Measurements from ENCODE around the gene GSTT2.

Gene GSTT2

DNA sequence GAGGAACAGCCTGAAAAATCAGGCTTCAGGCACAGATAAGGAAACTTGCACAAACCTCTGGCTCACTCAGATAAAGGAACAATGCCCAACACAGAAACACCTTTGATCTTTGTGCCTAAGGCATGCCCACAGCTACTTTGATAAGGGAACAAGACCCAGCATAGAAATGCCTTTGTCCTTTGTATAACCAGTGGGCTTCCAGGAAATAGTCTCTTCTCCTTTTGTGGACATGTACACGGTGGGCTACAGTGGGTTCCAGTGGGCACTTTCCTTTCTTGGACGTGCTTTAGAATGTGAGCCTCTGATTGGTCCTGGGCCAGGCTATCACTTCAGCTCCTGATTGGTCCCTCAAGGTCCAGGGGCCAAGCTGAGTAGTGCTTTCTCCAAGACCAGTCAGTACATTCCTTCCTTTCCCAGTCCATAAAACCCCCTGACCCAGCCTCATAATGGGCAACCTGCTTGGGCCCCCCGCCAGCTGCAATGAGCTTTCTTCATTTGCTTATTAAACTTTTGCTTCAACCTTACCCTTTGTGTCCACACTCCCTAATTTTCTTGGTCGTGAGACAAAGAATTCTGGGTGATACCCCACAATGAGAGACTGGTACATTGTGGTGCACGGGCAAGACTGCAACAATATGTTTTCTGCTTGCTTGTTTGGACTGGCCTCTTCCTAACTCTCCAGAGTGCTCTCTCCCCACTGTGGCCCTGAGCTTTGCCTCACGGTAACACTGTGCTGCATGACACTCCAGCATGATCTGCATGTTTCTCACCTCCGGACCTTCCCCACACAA lies 29.5 kb downstream of the GSTT2 start:
- DNase-seq: no peak

DNA sequence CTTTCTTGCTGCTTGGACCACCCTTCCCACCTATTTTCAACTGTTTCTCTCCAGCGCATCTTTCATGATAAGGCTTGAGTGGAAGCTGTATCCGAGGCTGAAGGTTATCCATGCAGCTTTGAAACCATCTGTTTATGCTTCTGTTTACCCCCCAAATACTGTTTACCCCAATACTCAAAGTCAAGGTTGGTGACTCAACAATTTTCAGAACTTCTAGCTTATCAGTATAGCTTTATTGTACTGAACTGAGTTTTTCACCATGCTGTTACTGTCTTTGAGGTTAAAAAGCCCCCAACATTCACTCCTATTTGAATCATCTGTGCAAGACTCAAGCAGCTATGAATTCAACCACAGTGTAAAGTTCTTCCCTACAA lies 30.1 kb downstream of the GSTT2 start:
- no peak for DNase-seq

DNA sequence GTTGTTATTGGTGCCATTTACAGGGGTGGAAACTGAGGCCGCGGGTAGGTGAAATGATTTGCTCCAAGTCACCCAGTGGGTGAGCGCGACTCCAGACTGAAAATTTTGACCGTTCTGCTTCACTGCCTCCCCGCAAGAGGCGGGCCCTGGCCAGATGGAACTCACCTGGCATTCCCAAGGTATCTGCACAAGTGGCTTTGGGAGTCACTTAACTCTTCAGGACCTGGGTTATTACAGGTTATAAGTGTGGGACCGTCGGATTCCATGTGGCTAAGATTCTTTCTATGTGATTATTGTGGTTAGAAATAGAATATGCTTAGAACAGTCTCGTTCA lies 31.8 kb downstream of the GSTT2 start:
- no peak for DNase-seq

DNA sequence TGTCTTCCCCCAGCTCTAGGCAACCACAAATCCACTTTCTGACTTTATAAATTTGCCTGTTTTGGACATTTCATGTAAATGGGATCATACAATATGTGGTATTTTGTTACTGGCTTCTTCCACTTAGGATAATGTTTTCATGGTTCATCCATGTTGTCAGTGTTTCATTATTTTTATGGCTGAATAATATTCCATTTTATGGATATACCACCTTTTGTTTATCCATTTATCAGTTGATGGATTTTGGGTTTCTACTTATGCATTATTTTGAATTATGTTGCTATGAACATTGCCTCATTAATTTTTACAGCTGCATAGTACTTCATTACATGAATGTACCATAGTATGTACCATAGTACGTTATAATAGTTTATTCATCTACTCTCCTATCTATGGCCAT lies 36.2 kb downstream of the GSTT2 start:
- no peak for DNase-seq

DNA sequence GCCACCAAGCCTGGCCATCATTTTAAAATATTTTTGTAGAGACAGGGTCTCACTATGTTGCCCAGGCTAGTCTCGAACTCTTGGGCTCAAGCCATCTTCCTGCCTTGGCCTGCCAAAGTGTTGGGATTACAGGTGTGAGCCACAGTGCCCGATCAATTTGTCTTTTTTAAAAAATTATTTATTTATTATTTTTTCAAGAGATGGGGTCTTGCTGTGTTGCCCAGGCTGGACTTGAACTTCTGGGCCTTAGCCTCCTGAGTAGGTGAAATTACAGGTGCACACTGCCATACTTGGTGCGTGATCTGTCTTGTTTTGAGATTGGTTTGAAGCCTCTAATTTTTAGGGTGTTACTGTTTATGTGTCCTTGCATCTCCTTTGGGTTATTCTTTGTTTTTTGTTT lies 41.4 kb downstream of the GSTT2 start:
- DNase-seq: no peak

DNA sequence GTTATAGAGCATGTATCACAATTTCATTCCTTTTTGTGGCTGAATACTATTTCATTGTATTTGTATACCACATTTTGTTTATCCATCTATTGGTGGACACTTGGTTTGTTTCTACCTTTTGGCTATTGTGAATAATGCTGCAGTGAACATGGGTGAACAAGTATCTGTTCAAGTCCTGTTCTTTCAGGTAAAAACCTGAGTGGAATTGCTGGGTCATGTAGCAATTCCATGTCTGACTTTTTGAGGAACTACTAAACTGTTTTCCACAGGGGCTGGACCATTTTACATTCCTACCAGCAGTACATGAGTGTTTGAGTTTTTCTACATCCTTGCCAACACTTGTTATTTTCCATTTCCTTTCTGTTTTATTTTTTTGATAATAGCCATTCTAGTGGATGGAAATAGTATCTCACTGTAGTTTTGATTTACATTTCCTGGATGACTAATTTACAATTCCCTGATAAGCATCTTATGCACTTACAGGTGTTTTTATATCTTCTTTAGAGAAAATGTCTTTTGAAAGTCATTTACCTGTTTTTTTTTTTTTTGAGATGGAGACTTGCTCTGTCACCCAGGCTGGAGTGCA lies 43.4 kb downstream of the GSTT2 start:
- DNase-seq: no peak

DNA sequence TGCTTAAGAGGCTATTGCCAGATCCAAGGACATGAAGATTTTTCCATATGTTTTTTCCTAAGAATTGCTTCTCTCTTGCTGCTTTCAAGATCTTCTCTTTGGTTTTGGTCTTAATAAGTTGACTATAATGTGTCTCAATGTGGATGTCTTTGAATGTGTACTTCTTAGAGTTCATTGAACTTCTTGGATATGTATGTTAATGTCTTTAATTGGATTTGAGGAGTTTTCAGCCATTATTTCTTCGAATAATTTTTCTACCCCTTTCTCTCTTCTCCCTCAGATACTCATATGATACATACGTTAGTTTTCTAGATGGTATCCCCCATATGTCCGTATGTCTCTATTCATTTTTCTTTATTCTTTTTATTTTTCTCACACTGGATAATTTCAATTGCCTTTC lies 44.4 kb downstream of the GSTT2 start:
- DNase-seq: no peak

DNA sequence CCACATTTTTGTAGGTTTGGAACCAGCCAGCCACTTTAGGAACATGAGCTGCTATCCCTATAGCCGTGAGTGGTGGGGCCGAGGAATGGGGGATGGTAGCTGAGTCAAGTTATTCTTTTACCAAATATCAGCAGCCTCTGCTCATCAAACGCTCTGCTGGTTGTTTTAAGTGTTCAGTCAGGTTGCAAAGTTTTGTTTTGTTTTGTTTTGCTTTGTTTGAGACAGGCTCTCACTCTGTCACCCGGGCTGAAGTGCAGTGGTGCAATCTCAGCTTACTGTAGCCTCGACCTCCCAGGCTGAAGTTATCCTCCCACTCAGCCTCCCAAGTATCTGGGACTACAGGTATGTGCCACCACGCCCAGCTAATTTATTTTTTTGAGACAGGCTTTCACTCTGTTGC lies 45.5 kb downstream of the GSTT2 start:
- no peak for DNase-seq

DNA sequence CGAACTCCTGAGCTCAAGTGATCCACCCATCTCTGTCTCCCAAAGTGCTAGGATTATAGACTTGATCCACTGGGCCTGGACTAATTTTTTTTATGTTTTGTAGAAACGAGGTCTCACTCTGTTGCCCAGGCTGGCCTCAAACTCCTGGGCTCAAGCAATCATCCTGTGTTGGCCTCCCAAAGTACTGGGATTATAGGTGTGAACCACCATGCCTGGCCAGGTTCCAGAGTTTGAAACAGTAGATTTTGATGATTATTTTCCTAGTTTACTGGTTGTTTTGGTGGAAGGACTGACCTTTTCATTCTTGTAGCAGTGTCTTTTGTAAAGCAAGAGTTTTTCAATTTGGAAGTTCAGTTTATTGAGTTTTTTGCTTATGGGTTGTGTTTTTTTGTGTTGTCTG lies 46.1 kb downstream of the GSTT2 start:
- DNase-seq: no peak

DNA sequence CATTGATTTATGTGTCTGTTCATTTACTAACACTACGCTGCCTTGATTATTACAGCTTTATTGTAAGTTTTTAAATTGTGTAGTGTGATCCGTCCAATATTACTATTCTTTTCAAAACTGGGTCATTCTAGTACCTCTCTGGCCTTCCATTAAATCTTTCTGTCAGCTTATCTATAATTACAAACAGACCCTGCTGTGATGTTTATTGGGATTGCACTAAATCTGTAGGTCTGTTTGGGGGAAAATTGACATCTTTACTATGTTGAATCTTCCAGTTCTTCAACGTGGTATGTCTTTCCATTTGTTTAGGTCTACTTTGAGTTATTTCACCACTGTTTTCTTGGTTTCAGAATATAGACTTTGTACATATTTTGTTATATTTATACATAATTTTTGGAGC lies 46.8 kb downstream of the GSTT2 start:
- no peak for DNase-seq

DNA sequence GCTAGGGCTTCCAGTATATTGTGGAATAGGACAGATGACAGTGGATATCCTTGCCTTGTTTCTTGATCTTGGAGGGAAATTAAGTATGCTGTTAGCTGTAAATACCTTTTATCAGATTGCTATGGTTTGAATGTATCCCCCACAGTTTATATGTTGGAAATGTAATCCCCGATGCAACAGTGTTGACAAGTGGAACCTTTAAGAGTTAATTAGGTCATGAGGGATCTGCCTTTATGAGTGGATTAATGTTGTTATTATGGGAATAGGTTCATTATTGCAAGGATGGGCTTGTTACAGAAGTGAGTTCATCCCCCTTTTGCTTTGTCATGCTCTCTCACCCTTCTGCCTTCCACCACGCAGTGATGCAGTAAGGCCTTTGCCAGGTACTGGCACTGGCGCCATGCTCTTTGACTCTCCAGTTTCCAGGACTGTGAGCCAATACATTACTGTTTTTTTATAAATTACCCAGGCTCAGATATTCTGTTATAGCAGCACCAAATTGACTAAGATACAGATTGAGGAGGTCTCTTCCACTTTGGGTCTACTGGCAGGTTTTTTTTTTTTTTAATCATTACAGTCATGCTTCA lies 47.5 kb downstream of the GSTT2 start:
- no peak for DNase-seq

DNA sequence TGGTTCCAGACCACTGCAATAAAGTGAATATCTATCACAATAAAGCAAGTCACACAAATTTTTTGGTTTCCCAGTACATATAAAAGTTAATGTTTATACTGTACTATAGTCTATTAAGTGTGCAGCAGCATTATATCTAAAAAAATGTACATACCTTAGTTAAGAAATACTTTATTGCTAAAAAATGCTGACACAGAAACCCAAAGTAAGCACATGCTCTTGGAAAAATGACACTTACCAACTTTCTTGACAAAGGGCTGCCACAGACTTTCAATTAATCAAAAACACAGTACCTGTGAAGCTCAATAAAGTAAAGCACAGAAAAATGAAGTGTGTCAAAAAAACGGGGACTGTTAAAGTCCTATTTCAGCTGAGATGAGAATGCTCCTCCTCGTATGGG lies 48.1 kb downstream of the GSTT2 start:
- DNase-seq: no peak

DNA sequence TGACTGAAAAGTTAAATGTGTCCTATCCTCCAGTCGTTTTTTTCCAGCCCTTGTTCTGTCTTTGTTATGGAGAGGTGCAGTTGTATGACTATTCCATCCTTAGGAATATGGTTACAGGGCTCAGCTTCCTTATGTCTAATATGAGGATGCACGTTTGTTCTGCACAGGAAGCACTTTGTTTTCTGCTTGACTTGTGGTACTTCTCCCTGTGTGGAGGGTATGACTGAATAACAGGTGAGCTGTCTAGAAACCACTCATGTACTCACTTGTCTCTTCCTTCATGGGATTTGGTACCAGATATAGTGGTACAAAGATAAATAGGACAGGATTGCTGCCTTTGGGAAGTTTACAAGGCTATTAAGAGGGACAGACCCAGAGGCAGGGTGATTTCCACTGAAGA lies 48.6 kb downstream of the GSTT2 start:
- DNase-seq: no peak

DNA sequence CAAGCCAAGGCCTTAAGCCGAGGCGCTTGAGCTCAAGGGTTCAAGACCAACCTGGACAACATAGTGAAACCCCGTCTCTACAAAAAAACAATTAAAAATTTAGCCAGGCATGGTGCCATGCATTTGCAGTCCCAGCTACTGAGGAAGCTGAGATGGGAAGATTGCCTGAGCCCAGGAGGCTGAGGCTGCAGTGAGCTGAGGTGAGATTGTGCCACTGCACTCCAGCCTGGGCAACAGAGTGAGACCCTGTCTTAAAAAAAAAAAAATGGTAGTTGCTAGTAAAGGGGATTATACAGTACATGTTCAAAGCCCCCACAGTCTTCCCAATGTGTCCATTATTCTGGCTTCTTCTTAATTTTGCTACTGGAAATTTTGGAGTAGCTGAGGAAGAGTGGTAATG lies 49.4 kb downstream of the GSTT2 start:
- DNase-seq: no peak

DNA sequence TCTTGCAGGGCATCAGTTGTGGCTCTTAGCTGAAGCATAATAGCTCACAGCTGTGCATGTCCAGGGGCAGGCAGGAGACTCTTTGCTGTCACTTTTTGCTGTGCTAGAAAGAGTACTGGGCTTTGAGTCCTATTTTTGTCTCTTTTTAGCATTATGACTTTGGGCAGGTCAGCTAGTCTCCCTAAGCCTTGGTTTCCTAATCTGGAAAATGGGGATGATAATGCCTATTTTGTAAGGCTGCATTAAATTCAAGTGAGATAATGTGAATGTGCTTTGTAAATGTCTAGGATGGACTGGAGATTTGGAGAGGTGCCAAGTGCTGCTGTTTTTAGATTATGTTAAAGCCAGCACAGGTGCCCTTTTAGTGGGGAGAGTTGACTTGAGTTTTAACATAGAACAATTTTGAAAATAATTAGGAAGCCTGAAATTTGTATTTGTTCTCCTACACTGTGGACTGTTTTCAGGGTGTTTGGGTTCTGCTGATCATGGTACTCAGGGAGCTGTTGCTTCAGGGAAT lies 50.3 kb downstream of the GSTT2 start:
- DNase-seq: no peak

Measured in NCI-H446 treated with DMSO at 0.1 percent for 48 hours (cell line).